Measurements from ENCODE around the gene ABI3BP.

ABI3BP gene

GRCh38 chr3:100999160-100999559 lies 5.9 kb upstream of the ABI3BP start:
- DNase-seq (no peak), ATAC-seq (no peak)
- Mint-ChIP-seq H3K4me1 (no peaks in the 10 kb centered on the region), H3K9me3 (no peaks in the 10 kb centered on the region), H3K27me3 (peaks cover 4% of the 10 kb centered on the region), H3K27ac (no peak overlapping the region), H3K4me3 (no peak overlapping the region), H3K36me3 (ENCODE audit: low read depth) (no peaks in the 10 kb centered on the region)

DNA sequence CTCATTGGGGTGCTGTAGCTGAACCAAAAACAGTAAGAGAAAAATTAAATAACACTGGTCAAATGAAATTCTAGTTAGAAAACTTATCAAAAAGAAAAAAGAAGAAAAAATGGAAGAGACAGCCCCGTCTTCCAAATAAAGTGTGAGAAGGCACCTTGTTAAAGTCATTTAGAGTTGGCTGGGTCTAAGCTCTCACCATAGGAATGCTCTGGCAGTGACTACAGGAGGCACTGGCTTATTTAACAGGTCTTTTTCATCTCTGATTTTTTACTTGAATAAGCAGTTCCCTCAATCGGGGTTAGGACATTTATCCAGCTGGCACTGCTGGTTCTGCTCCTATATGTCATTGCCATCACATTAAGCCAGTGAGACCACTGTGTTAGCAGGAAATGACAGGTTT lies 1.6 kb upstream of the ABI3BP start:
- DNase-seq (no peak), ATAC-seq (no peak)
- Mint-ChIP-seq H3K27me3 (peaks cover 7% of the 10 kb centered on the region), H3K27ac (no peak overlapping the region), H3K36me3 (ENCODE audit: low read depth) (no peaks in the 10 kb centered on the region), H3K4me1 (no peaks in the 10 kb centered on the region), H3K9me3 (no peaks in the 10 kb centered on the region), H3K4me3 (no peak overlapping the region)

DNA sequence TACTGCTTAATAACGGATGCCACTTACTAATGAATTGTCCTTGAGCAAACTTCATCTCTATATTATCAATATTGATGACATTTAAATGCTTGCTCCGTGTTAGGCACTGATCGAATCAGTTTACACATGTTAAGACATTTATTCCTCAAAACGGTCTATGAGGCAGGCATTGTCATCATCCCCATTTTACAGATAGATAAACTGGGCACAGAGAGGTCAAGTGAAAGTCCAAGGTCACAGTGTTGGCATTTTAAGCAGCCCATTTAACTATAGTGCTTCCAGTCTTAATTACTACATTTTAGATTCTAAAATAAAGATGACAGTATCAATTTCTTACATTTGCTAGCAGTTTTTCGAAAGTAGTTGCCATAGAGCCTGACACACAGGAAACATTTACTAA lies 966 bp upstream of the ABI3BP start:
- Mint-ChIP-seq H3K27ac (no peak overlapping the region), H3K36me3 (ENCODE audit: low read depth) (no peaks in the 10 kb centered on the region), H3K9me3 (no peaks in the 10 kb centered on the region), H3K27me3 (peaks cover 7% of the 10 kb centered on the region), H3K4me3 (no peak overlapping the region), H3K4me1 (no peaks in the 10 kb centered on the region)
- DNase-seq (no peak), ATAC-seq (no peak)

GRCh38 chr3:100992231-100993012 lies 799 bp downstream of the ABI3BP start:
- H3K4me1 Mint-ChIP-seq: no peaks in the 10 kb centered on the region
- H3K27ac Mint-ChIP-seq: no peak overlapping the region
- no peak overlapping the region for H3K4me3 Mint-ChIP-seq
- DNase-seq: no peak
- no peaks in the 10 kb centered on the region for H3K36me3 Mint-ChIP-seq (ENCODE audit: low read depth)
- no peaks in the 10 kb centered on the region for H3K9me3 Mint-ChIP-seq
- ATAC-seq: no peak
- H3K27me3 Mint-ChIP-seq: peaks cover 7% of the 10 kb centered on the region

GRCh38 chr3:100988080-100988479 lies 5.1 kb downstream of the ABI3BP start:
- Mint-ChIP-seq H3K4me3 (no peak overlapping the region), H3K27ac (no peak overlapping the region), H3K9me3 (no peaks in the 10 kb centered on the region), H3K4me1 (no peaks in the 10 kb centered on the region), H3K36me3 (ENCODE audit: low read depth) (no peaks in the 10 kb centered on the region), H3K27me3 (peaks cover 4% of the 10 kb centered on the region)
- no peak for ATAC-seq
- no peak for DNase-seq

DNA sequence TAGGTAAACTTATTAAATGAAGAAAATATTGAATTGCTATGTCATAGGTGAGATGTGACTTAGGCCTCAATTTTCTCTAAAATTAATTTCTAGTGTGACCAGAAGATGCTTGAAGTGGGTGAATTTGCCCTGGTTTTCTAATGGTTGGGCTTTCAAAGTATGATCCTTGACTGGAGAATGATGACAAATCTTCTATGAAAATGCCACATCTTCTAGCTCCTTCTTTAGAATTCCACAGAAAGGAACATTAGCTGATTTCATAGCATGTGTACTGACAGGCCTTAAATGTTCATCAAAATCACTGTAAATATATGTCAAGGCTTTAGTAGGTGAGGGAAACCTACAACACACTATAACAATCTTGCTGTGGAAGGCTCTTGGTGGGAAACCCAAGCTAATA lies 8.9 kb downstream of the ABI3BP start:
- no peak overlapping the region for H3K4me3 Mint-ChIP-seq
- H3K4me1 Mint-ChIP-seq: no peaks in the 10 kb centered on the region
- ATAC-seq (no peak), DNase-seq (no peak)
- H3K27ac Mint-ChIP-seq: no peak overlapping the region
- no peaks in the 10 kb centered on the region for H3K36me3 Mint-ChIP-seq (ENCODE audit: low read depth)
- peaks cover 2% of the 10 kb centered on the region for H3K27me3 Mint-ChIP-seq
- H3K9me3 Mint-ChIP-seq: no peaks in the 10 kb centered on the region

DNA sequence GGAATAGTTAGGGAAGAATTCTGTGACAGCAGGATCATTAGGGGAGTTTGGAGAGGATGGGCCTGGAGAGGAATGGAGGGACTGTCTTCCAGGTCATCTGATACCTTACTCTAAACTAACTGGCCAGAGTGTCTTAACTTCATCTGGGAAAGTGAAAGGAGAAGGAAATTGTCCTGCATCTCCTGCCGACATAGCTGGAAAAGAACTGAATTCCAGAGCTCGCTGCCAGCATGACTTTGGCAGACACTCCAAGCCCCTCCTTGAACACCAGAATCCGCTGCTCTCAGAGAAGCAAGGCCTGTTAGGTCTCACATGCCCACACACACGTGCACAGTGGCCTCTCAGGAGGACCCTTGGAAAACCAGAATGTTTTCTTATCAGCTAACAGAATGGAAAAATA lies 10.5 kb downstream of the ABI3BP start:
- DNase-seq: no peak
- no peak for ATAC-seq
- Mint-ChIP-seq H3K4me3 (no peak overlapping the region), H3K9me3 (no peaks in the 10 kb centered on the region), H3K36me3 (ENCODE audit: low read depth) (no peaks in the 10 kb centered on the region), H3K27ac (no peak overlapping the region), H3K27me3 (peaks cover 2% of the 10 kb centered on the region), H3K4me1 (no peaks in the 10 kb centered on the region)

DNA sequence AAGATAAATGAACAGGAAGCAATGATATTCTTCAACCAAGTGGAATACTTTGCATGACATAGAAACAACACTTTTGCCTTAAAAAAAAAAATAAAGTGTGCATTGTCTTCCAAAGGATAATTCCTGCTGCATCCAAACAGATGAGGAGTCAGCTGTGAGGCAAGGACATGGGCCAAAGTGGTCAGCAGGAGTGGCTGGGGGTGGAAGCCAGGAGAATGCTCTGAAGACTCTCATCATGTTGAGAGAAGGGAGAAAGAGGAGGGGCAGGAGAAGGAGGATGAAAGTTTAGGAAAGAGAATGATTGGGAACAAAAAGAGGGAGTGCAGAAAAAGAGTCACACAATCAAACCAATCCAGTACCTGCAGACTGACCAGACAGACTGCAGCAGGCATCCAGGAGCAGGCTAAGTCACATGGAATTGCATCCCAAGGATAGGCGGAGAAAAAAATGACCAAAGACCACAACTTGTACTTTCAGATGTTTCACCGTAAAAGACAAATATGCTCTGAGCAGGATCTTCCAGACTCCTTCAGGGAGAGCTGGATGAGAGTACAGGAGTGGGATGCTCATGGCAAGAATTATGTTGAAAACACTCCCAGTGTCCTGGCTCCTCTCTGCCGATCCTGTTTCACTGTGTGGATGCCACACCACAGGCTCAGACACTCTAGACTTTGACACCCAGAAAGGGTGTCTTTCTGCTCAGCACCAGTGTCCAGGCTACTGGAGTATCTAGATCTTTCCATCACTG lies 11.9 kb downstream of the ABI3BP start:
- H3K9me3 Mint-ChIP-seq: no peaks in the 10 kb centered on the region
- H3K27me3 Mint-ChIP-seq: peaks cover 2% of the 10 kb centered on the region
- no peak overlapping the region for H3K27ac Mint-ChIP-seq
- DNase-seq: no peak
- no peaks in the 10 kb centered on the region for H3K36me3 Mint-ChIP-seq (ENCODE audit: low read depth)
- ATAC-seq: no peak
- H3K4me1 Mint-ChIP-seq: no peaks in the 10 kb centered on the region
- H3K4me3 Mint-ChIP-seq: no peak overlapping the region

- ATAC-seq (no peak), DNase-seq (no peak)
- H3K4me3 Mint-ChIP-seq: no peak overlapping the region
- H3K27me3 Mint-ChIP-seq: no peaks in the 10 kb centered on the region
- no peaks in the 10 kb centered on the region for H3K4me1 Mint-ChIP-seq
- H3K36me3 Mint-ChIP-seq (ENCODE audit: low read depth): no peaks in the 10 kb centered on the region
- H3K27ac Mint-ChIP-seq: no peak overlapping the region
- H3K9me3 Mint-ChIP-seq: no peaks in the 10 kb centered on the region
These were observed 15.1 kb downstream of the ABI3BP start for GRCh38 chr3:100978011-100978659.

GRCh38 chr3:100976611-100977010 lies 16.6 kb downstream of the ABI3BP start:
- Mint-ChIP-seq H3K36me3 (ENCODE audit: low read depth) (no peaks in the 10 kb centered on the region), H3K27me3 (no peaks in the 10 kb centered on the region), H3K27ac (no peak overlapping the region), H3K4me3 (no peak overlapping the region), H3K9me3 (no peaks in the 10 kb centered on the region), H3K4me1 (no peaks in the 10 kb centered on the region)
- DNase-seq: no peak
- no peak for ATAC-seq

DNA sequence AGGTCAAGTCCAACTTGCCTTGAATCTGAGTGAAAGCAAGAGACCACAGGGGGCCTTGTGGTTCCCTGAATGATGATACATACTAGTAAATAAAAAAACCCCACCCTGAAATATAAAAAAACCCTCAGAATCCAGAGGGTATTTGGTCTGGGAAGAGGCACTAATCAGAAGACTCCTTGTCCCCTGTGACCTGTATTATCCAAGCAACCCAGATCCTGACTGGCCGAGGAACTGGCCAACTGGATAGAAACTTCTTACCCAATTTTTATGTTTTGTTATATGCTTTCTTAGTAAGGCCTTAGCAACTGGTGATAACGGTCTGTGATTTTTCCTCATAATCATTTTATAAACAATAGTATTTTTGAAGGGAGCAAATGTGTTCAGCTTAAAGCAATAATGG lies 17.5 kb downstream of the ABI3BP start:
- H3K36me3 Mint-ChIP-seq (ENCODE audit: low read depth): no peaks in the 10 kb centered on the region
- no peaks in the 10 kb centered on the region for H3K27me3 Mint-ChIP-seq
- H3K9me3 Mint-ChIP-seq: no peaks in the 10 kb centered on the region
- no peak for DNase-seq
- no peak for ATAC-seq
- no peaks in the 10 kb centered on the region for H3K4me1 Mint-ChIP-seq
- no peak overlapping the region for H3K4me3 Mint-ChIP-seq
- H3K27ac Mint-ChIP-seq: no peak overlapping the region

DNA sequence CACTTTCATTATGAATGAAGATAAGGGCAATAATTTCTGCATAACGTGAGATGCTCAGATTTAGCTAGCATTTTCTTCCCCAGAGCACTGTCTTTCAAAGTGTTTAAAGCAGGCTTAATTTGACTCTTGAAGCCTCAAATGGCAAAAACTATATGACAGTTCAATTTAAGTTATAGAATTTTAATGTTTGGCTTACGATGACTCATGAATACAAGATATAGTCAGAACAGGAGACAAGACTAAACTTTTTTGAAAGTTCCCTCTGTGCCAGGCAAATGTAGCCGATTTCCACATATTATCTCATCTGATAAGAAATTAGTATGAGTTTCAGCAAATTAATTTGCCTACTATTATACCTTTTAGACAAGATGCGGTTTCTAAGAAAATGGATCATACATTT lies 19.6 kb downstream of the ABI3BP start:
- no peaks in the 10 kb centered on the region for H3K27me3 Mint-ChIP-seq
- no peaks in the 10 kb centered on the region for H3K9me3 Mint-ChIP-seq
- no peaks in the 10 kb centered on the region for H3K36me3 Mint-ChIP-seq (ENCODE audit: low read depth)
- no peak for ATAC-seq
- DNase-seq: no peak
- no peaks in the 10 kb centered on the region for H3K4me1 Mint-ChIP-seq
- no peak overlapping the region for H3K4me3 Mint-ChIP-seq
- no peak overlapping the region for H3K27ac Mint-ChIP-seq

GRCh38 chr3:100972867-100973266 lies 20.4 kb downstream of the ABI3BP start:
- H3K4me1 Mint-ChIP-seq: no peaks in the 10 kb centered on the region
- no peak overlapping the region for H3K4me3 Mint-ChIP-seq
- no peak for DNase-seq
- H3K27ac Mint-ChIP-seq: no peak overlapping the region
- no peaks in the 10 kb centered on the region for H3K27me3 Mint-ChIP-seq
- no peak for ATAC-seq
- H3K36me3 Mint-ChIP-seq (ENCODE audit: low read depth): no peaks in the 10 kb centered on the region
- no peaks in the 10 kb centered on the region for H3K9me3 Mint-ChIP-seq

GRCh38 chr3:100972301-100972844 lies 20.8 kb downstream of the ABI3BP start:
- Mint-ChIP-seq H3K9me3 (no peaks in the 10 kb centered on the region), H3K4me1 (no peaks in the 10 kb centered on the region), H3K36me3 (ENCODE audit: low read depth) (no peaks in the 10 kb centered on the region), H3K27me3 (no peaks in the 10 kb centered on the region), H3K27ac (no peak overlapping the region), H3K4me3 (no peak overlapping the region)
- ATAC-seq: no peak
- DNase-seq: no peak

GRCh38 chr3:100971798-100972197 lies 21.4 kb downstream of the ABI3BP start:
- no peaks in the 10 kb centered on the region for H3K27me3 Mint-ChIP-seq
- no peaks in the 10 kb centered on the region for H3K4me1 Mint-ChIP-seq
- DNase-seq (no peak), ATAC-seq (no peak)
- H3K9me3 Mint-ChIP-seq: no peaks in the 10 kb centered on the region
- no peak overlapping the region for H3K27ac Mint-ChIP-seq
- H3K4me3 Mint-ChIP-seq: no peak overlapping the region
- no peaks in the 10 kb centered on the region for H3K36me3 Mint-ChIP-seq (ENCODE audit: low read depth)
